ENCODE measurements around the gene HMCES. TPM values are rescaled to one million over a fixed set of nuclear protein-coding genes. Genes with fewer than 3 reads are reported as not detected.
A peak's percentile ranks its signal among the peaks of the same experiment; 100 is the strongest.
"Not testable (repeated sequence)": the region's sequence is repeated elsewhere in the genome, so short reads cannot be mapped to it uniquely, and the experiment has no call there.

The HMCES gene
- total RNA-seq, 2 experiments from 2014 or later = 54.5 to 57.8 TPM

GRCh38 chr3:129263161-129263910 lies 15.3 kb upstream of the HMCES start:
- Mint-ChIP-seq H3K4me1 (ENCODE audit: low read depth) (no peaks in the 10 kb centered on the region), H3K36me3 (ENCODE audit: low read depth) (peaks cover 50% of the 10 kb centered on the region), H3K4me3 (no peak overlapping the region), H3K27ac (peak overlapping the region; percentile 48), H3K27me3 (no peaks in the 10 kb centered on the region), H3K9me3 (no peaks in the 10 kb centered on the region)
- no peak for TF ChIP-seq CTCF (IDR thresholded peaks at IDR 0.05)
- no peak for ATAC-seq
- intact Hi-C loops (cut with micrococcal nuclease) = no loop called here
- POLR2A ChIA-PET = interaction anchor here (1.0 to 1.8 kb wide), 3 partner anchors 11 to 53 kb away, joined by 4 to 5 read pairs (median 5); a partner anchor contains a TSS
- no peak for DNase-seq
- CTCF ChIA-PET = no interaction called here

- POLR2A ChIA-PET = interaction anchor here (1.8 kb wide), 1 partner anchor 52 kb away, joined by 5 read pairs; a partner anchor contains a TSS
- ATAC-seq; H3K4me3 Mint-ChIP-seq; H3K27me3 Mint-ChIP-seq; DNase-seq; H3K27ac Mint-ChIP-seq; H3K9me3 Mint-ChIP-seq; H3K4me1 Mint-ChIP-seq (ENCODE audit: low read depth); intact Hi-C loops (cut with micrococcal nuclease): not testable (repeated sequence)
- CTCF ChIA-PET = interaction anchor here (2.9 kb wide), 1 partner anchor 295 kb away, joined by 14 read pairs; no protein-coding TSS in a partner anchor
- H3K36me3 Mint-ChIP-seq (ENCODE audit: low read depth) = peaks cover 52% of the 10 kb centered on the region
Observed at GRCh38 chr3:129264994-129265393, 13.7 kb upstream of the HMCES start.

- POLR2A ChIA-PET = interaction anchor here (1.1 to 2.1 kb wide), 2 partner anchors 20 to 49 kb away, joined by 3 to 6 read pairs; a partner anchor contains a TSS
- TF ChIP-seq CTCF (IDR thresholded peaks at IDR 0.05) = no peak
- CTCF ChIA-PET = interaction anchor here (1.3 to 2.9 kb wide), 3 partner anchors 20 to 297 kb away, joined by 3 to 14 read pairs (median 6); no protein-coding TSS in a partner anchor
- Mint-ChIP-seq H3K27me3 (no peaks in the 10 kb centered on the region), H3K9me3 (no peaks in the 10 kb centered on the region), H3K27ac (no peak overlapping the region), H3K4me1 (ENCODE audit: low read depth) (no peaks in the 10 kb centered on the region), H3K4me3 (no peak overlapping the region), H3K36me3 (ENCODE audit: low read depth) (peaks cover 50% of the 10 kb centered on the region)
- DNase-seq (no peak), ATAC-seq (no peak)
- intact Hi-C loops (cut with micrococcal nuclease) = no loop called here
Observed at GRCh38 chr3:129266651-129267050, 12.0 kb upstream of the HMCES start.

- Mint-ChIP-seq H3K27ac (no peak overlapping the region), H3K9me3 (no peaks in the 10 kb centered on the region), H3K4me1 (ENCODE audit: low read depth) (no peaks in the 10 kb centered on the region), H3K36me3 (ENCODE audit: low read depth) (peaks cover 46% of the 10 kb centered on the region), H3K27me3 (no peaks in the 10 kb centered on the region), H3K4me3 (no peak overlapping the region)
- ATAC-seq (no peak), DNase-seq (no peak)
- POLR2A ChIA-PET = no interaction called here
- intact Hi-C loops (cut with micrococcal nuclease) = no loop called here
- TF ChIP-seq CTCF (IDR thresholded peaks at IDR 0.05) = no peak
- CTCF ChIA-PET = no interaction called here
Observed at GRCh38 chr3:129268396-129268795, 10.3 kb upstream of the HMCES start.

- intact Hi-C loops (cut with micrococcal nuclease) = no loop called here
- H3K36me3 Mint-ChIP-seq (ENCODE audit: low read depth) = peaks cover 50% of the 10 kb centered on the region
- no peak overlapping the region for H3K27ac Mint-ChIP-seq
- ChIA-PET CTCF (interaction anchor here (0.9 to 1.4 kb wide), 2 partner anchors 27 to 301 kb away, joined by 3 to 4 read pairs; no protein-coding TSS in a partner anchor), POLR2A (interaction anchor here (1.9 to 2.9 kb wide), 2 partner anchors 11 to 45 kb away, joined by 6 to 9 read pairs; a partner anchor contains a TSS)
- H3K4me3 Mint-ChIP-seq = no peak overlapping the region
- peaks cover 10% of the 10 kb centered on the region for H3K4me1 Mint-ChIP-seq (ENCODE audit: low read depth)
- no peak for TF ChIP-seq CTCF (IDR thresholded peaks at IDR 0.05)
- DNase-seq (no peak), ATAC-seq (no peak)
- H3K27me3 Mint-ChIP-seq = no peaks in the 10 kb centered on the region
- no peaks in the 10 kb centered on the region for H3K9me3 Mint-ChIP-seq
Observed at GRCh38 chr3:129271674-129272073, 7.0 kb upstream of the HMCES start.
